B cell (primary cell): ENCODE data around the gene DHTKD1. TPM values are rescaled to one million over a fixed set of nuclear protein-coding genes. Genes with fewer than 3 reads are reported as not detected.
A peak's percentile ranks its signal among the peaks of the same experiment; 100 is the strongest.

ENCODE experiments used
- ATAC-seq: fragments of 200-7000 bp; cut with Tn5 transposase; one replicate; pipeline ENCODE4 v1.10.0; 2021; ENCODE audit warnings: low read depth, mild to moderate bottlenecking, moderate number of reproducible peaks, moderate library complexity
- CTCF ChIA-PET: fragments of 350-600 bp; sonication (Branson Sonifier 250); formaldehyde crosslinking; loops from one replicate; lab custom pipeline; 2021; ENCODE audit warnings: antibody characterized with exemption, inconsistent platforms; lab: Charles Lee
- POLR2A ChIA-PET: fragments of 350-600 bp; sonication (Branson Sonifier 250); formaldehyde crosslinking; loops from one replicate; lab custom pipeline; 2021; ENCODE audit warnings: antibody characterized with exemption; lab: Charles Lee
- DNase-seq: peaks from one replicate; pipeline ENCODE4 v3.0.0; 2013
- H2AFZ ChIP-seq: 2 replicates; pipeline ENCODE4 v1.6.1; 2012; ENCODE audit warnings: mild to moderate bottlenecking, low read depth, low read length; ENCODE audit not compliant: insufficient read depth, poor library complexity, severe bottlenecking
- H3K27ac ChIP-seq, 2 donors: 1 replicate in 1 of 2; 2 replicates in 1 of 2; pipeline ENCODE4 v1.5.1; 2012 to 2013; ENCODE audit warnings: low read length in 2 of 2, mild to moderate bottlenecking in 2 of 2, moderate library complexity in 1 of 2
- H3K27me3 ChIP-seq, 4 experiments: fragments of 200-600 bp in 1 of 4; sonication (generic) in 1 of 4; replicated peaks in 1 of 4; 1 replicate in 2 of 4; 2 replicates in 2 of 4; pipeline versions ENCODE4 v1.6.1 to v1.7.0; 2013 to 2016; ENCODE audit warnings: low read length in 3 of 4, mild to moderate bottlenecking in 2 of 4, mixed read lengths in 1 of 4, moderate library complexity in 1 of 4; ENCODE audit not compliant: insufficient read depth in 4 of 4, control insufficient read depth in 3 of 4; ENCODE audit errors: control extremely low read depth in 1 of 4
- H3K36me3 ChIP-seq, 2 experiments: replicated peaks in 1 of 2; 1 replicate in 1 of 2; 2 replicates in 1 of 2; pipeline versions ENCODE4 v1.6.1 to v1.7.1; 2013; ENCODE audit warnings: low read length in 1 of 2; ENCODE audit not compliant: insufficient read depth in 2 of 2, control insufficient read depth in 1 of 2; ENCODE audit errors: control extremely low read depth in 1 of 2, extremely low read depth in 1 of 2
- H3K4me1 ChIP-seq, 2 donors: fragments of 200-600 bp in 1 of 2; sonication (generic) in 1 of 2; 1 replicate in 1 of 2; 2 replicates in 1 of 2; pipeline versions ENCODE4 v1.5.1 to v1.6.1; 2013 to 2017; ENCODE audit warnings: low read length in 2 of 2; ENCODE audit not compliant: control insufficient read depth in 2 of 2, insufficient read depth in 2 of 2
- H3K4me2 ChIP-seq: replicated peaks from 2 replicates; pipeline ENCODE3; 2012; ENCODE audit warnings: mild to moderate bottlenecking, low read depth, low read length; ENCODE audit not compliant: poor library complexity, severe bottlenecking
- H3K4me3 ChIP-seq, 5 experiments: fragments of 200-600 bp in 1 of 5; sonication (generic) in 1 of 5; 1 replicate in 3 of 5; 2 replicates in 2 of 5; pipeline versions ENCODE4 v1.5.1 to v1.7.0; 2011 to 2016; ENCODE audit warnings: low read length in 4 of 5, mild to moderate bottlenecking in 4 of 5, low read depth in 2 of 5, control low read depth in 1 of 5, moderate library complexity in 1 of 5; ENCODE audit not compliant: insufficient read depth in 1 of 5; ENCODE audit errors: control extremely low read depth in 1 of 5, extremely low read depth in 1 of 5
- H3K79me2 ChIP-seq: fragments of 200-600 bp; sonication (generic); one replicate; pipeline ENCODE4 v1.6.0; 2016; ENCODE audit warnings: low read length; ENCODE audit not compliant: control insufficient read depth, insufficient read depth
- H3K9ac ChIP-seq: fragments of 200-600 bp; sonication (generic); 2 replicates; pipeline ENCODE4 v1.6.1; 2017; ENCODE audit warnings: mild to moderate bottlenecking, low read length, moderate library complexity
- H3K9me3 ChIP-seq, 3 donors: one replicate each; pipeline versions ENCODE4 v1.6.1 to v1.7.1; 2013; ENCODE audit warnings: low read length in 2 of 3; ENCODE audit not compliant: control insufficient read depth in 2 of 3, insufficient read depth in 1 of 3; ENCODE audit errors: control extremely low read depth in 1 of 3
- H4K20me1 ChIP-seq: 2 replicates; pipeline ENCODE4 v1.6.0; 2012; ENCODE audit warnings: mild to moderate bottlenecking, low read length; ENCODE audit not compliant: insufficient read depth, control insufficient read depth, poor library complexity, severe bottlenecking
- H3K27ac Mint-ChIP-seq: one replicate; pipeline ENCODE4 v1.8.0; 2021; ENCODE audit warnings: mixed read lengths
- H3K27me3 Mint-ChIP-seq: one replicate; pipeline ENCODE4 v1.8.0; 2021; ENCODE audit warnings: mixed read lengths
- H3K4me1 Mint-ChIP-seq: one replicate; pipeline ENCODE4 v1.8.0; 2021; ENCODE audit warnings: mixed read lengths
- H3K4me3 Mint-ChIP-seq: one replicate; pipeline ENCODE4 v1.8.0; 2021; ENCODE audit warnings: mixed read lengths
- H3K9me3 Mint-ChIP-seq: one replicate; pipeline ENCODE4 v1.8.0; 2022; ENCODE audit warnings: mixed read lengths; ENCODE audit not compliant: insufficient read depth
- EZH2 ChIP-seq: IDR thresholded peaks from 2 replicates; pipeline ENCODE4 v1.6.1; 2012; ENCODE audit warnings: borderline replicate concordance, low read depth, mild to moderate bottlenecking, moderate library complexity, low read length; ENCODE audit not compliant: insufficient read depth, poor library complexity, severe bottlenecking
- WGBS: methylation state at CpG from one replicate; pipeline ENCODE4 v1.1.5; 2013; ENCODE audit warnings: missing lambda C conversion rate; ENCODE audit not compliant: insufficient coverage; 5-methylcytosine and 5-hydroxymethylcytosine counted together
- intact Hi-C: fragments of 100-400 bp; cut with micrococcal nuclease; formaldehyde crosslinking; loops from one replicate; pipeline ENCODE4 v1.10.0; 2022
- polyA plus RNA-seq: library from polyadenylated mRNA; depleted of rRNA; stranded (reverse); fragments of >200 nt; gene quantifications from 2 replicates; pipeline ENCODE4 v1.2.3, GENCODE V29; 2012
- total RNA-seq, 2 donors: library from RNA; stranded (reverse); fragments of 120-200 nt in 1 of 2; gene quantifications; 1 replicate in 1 of 2; 2 replicates in 1 of 2; pipeline versions ENCODE4 v1.2.3 to v1.2.4, GENCODE V29; 2013 to 2022
- TF ChIP-seq, protein P1 (sequence below): fragments of 200-600 bp; IDR thresholded peaks from one replicate; pipeline ENCODE4 v1.8.0; 2022; ENCODE audit warnings: antibody characterized with exemption, mild to moderate bottlenecking

Gene DHTKD1
- total and polyA plus RNA-seq, 2 donors (not counting 1 experiment from before 2014, with no cell fraction given) = 22.7 to 72.3 TPM

DNA sequence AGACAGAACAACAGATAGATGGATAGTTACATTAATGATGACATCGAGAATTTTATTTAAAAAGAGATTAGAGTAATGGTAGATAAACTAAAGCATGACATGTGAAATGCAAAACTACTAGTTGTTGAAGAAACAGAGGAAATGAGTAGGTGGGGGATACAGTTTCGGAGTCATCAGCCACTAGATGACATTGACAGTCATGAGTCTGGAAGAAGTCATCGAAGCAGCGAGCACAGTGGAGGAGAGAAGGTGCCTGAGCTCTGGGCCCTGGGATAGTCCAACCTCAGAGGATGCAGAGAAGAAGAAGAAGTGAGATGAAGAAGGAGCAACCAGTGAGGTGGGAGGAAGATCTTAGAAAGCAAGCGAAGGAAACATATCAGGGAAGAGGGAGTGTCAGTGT lies 40.5 kb downstream of the DHTKD1 start:
- Mint-ChIP-seq H3K27ac (no peak overlapping the region), H3K4me1 (peaks cover 17% of the 10 kb centered on the region), H3K9me3 (no peaks in the 10 kb centered on the region), H3K27me3 (no peaks in the 10 kb centered on the region), H3K4me3 (no peak overlapping the region)
- H3K4me3 ChIP-seq = no peak overlapping the region
- ATAC-seq (no peak), DNase-seq (no peak)
- H3K9me3 ChIP-seq = no peaks in the 10 kb centered on the region
- no peak overlapping the region for H3K27ac ChIP-seq
- H3K4me1 ChIP-seq = peaks cover 17 to 23% of the 10 kb centered on the region in 2 donors
- 99% methylated on average over 5 of the region's 5 CpGs for WGBS
- H2AFZ ChIP-seq = no peak overlapping the region
- ChIA-PET POLR2A (no interaction called here), CTCF (no interaction called here)
- H3K27me3 ChIP-seq = no peaks in the 10 kb centered on the region
- peaks cover 5 to 69% of the 10 kb centered on the region in 2 experiments for H3K36me3 ChIP-seq
- peaks cover 20% of the 10 kb centered on the region for H3K79me2 ChIP-seq
- no peak for TF ChIP-seq EZH2
- TF ChIP-seq, protein P1, sequence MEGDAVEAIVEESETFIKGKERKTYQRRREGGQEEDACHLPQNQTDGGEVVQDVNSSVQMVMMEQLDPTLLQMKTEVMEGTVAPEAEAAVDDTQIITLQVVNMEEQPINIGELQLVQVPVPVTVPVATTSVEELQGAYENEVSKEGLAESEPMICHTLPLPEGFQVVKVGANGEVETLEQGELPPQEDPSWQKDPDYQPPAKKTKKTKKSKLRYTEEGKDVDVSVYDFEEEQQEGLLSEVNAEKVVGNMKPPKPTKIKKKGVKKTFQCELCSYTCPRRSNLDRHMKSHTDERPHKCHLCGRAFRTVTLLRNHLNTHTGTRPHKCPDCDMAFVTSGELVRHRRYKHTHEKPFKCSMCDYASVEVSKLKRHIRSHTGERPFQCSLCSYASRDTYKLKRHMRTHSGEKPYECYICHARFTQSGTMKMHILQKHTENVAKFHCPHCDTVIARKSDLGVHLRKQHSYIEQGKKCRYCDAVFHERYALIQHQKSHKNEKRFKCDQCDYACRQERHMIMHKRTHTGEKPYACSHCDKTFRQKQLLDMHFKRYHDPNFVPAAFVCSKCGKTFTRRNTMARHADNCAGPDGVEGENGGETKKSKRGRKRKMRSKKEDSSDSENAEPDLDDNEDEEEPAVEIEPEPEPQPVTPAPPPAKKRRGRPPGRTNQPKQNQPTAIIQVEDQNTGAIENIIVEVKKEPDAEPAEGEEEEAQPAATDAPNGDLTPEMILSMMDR = no peak
- H4K20me1 ChIP-seq = no peaks in the 10 kb centered on the region
- no peak overlapping the region for H3K9ac ChIP-seq
- H3K4me2 ChIP-seq = no peak overlapping the region
- intact Hi-C loops = no loop called here

DNA sequence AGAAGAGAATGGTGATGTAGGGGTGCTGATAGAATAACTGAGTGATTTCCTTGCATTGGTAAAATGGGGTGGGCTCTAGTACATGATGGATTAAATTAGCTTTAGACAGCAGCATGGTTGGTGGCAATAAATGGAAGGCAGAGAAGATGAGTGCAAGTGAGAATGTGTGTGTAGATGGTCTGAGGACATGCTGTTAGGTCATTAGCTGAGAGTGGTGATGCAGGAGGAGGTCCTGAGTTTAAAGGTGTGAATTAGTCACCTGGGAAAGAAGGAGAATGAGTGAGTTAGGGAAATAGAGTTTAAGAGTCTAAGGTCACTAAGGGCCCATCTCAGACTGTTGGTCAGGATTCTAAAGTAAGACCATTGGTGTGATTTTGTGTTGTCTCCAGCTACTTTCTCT lies 42.8 kb downstream of the DHTKD1 start:
- peaks cover 17% of the 10 kb centered on the region for H3K79me2 ChIP-seq
- peak overlapping the region; percentile 11 for H3K27ac Mint-ChIP-seq
- H3K27ac ChIP-seq = peak overlapping the region in 1 of 2 donors; percentile 70
- no peak overlapping the region for H3K4me3 Mint-ChIP-seq
- DNase-seq (no peak), ATAC-seq (no peak)
- peaks cover 17 to 23% of the 10 kb centered on the region in 2 donors for H3K4me1 ChIP-seq
- no peak overlapping the region for H3K4me2 ChIP-seq
- intact Hi-C loops = no loop called here
- no peaks in the 10 kb centered on the region for H3K27me3 ChIP-seq
- TF ChIP-seq, protein P1 = no peak
- TF ChIP-seq EZH2 = no peak
- H3K9me3 ChIP-seq = no peaks in the 10 kb centered on the region
- peaks cover 2 to 63% of the 10 kb centered on the region in 2 experiments for H3K36me3 ChIP-seq
- no peak overlapping the region for H3K4me3 ChIP-seq
- CTCF ChIA-PET = interaction anchor here (1.4 kb wide), 1 partner anchor 19 kb away, joined by 3 read pairs; no protein-coding TSS in a partner anchor
- no peaks in the 10 kb centered on the region for H3K9me3 Mint-ChIP-seq
- H3K4me1 Mint-ChIP-seq = peaks cover 17% of the 10 kb centered on the region
- H2AFZ ChIP-seq = no peak overlapping the region
- POLR2A ChIA-PET = no interaction called here
- H3K9ac ChIP-seq = no peak overlapping the region
- H3K27me3 Mint-ChIP-seq = no peaks in the 10 kb centered on the region
- no peaks in the 10 kb centered on the region for H4K20me1 ChIP-seq
